ENCODE measurements around the gene KLK12. TPM values are rescaled to one million over a fixed set of nuclear protein-coding genes. Genes with fewer than 3 reads are reported as not detected.

The KLK12 gene
- total RNA-seq, 4 donors from 2014 or later: 0.40 to 1.2 (median 0.54) TPM; not detected in 1

GRCh38 chr19:51043497-51043896 is 8.7 kb upstream of the KLK12 start:
- Histone ChIP-seq H3K27ac (no peak overlapping the region), H3K9me3 (no peaks in the 10 kb centered on the region), H3K36me3 (no peaks in the 10 kb centered on the region), H3K4me1 (no peaks in the 10 kb centered on the region), H3K27me3 (peaks cover 20% of the 10 kb centered on the region), H3K4me3 (no peak overlapping the region)
- WGBS, 2 donors (ENCODE audit: low coverage in 1 of 2): 45 to 71% methylated on average over 5 to 9 of the region's 9 CpGs
- no peak for ATAC-seq
- TF ChIP-seq EP300 (IDR thresholded peaks at IDR 0.05): no peak
- TF ChIP-seq POLR2AphosphoS5 (IDR thresholded peaks at IDR 0.05): no peak
- TF ChIP-seq, protein P1, sequence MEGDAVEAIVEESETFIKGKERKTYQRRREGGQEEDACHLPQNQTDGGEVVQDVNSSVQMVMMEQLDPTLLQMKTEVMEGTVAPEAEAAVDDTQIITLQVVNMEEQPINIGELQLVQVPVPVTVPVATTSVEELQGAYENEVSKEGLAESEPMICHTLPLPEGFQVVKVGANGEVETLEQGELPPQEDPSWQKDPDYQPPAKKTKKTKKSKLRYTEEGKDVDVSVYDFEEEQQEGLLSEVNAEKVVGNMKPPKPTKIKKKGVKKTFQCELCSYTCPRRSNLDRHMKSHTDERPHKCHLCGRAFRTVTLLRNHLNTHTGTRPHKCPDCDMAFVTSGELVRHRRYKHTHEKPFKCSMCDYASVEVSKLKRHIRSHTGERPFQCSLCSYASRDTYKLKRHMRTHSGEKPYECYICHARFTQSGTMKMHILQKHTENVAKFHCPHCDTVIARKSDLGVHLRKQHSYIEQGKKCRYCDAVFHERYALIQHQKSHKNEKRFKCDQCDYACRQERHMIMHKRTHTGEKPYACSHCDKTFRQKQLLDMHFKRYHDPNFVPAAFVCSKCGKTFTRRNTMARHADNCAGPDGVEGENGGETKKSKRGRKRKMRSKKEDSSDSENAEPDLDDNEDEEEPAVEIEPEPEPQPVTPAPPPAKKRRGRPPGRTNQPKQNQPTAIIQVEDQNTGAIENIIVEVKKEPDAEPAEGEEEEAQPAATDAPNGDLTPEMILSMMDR (IDR thresholded peaks at IDR 0.05): no peak

- Histone ChIP-seq H3K27me3 (peaks cover 25% of the 10 kb centered on the region), H3K4me1 (no peaks in the 10 kb centered on the region), H3K9me3 (no peaks in the 10 kb centered on the region), H3K27ac (no peak overlapping the region), H3K4me3 (no peak overlapping the region), H3K36me3 (no peaks in the 10 kb centered on the region)
- TF ChIP-seq POLR2A (IDR thresholded peaks at IDR 0.05) (no peak), POLR2AphosphoS5 (IDR thresholded peaks at IDR 0.05) (no peak), EP300 (IDR thresholded peaks at IDR 0.05) (no peak)
- TF ChIP-seq, protein P1 (IDR thresholded peaks at IDR 0.05): no peak
- WGBS, 2 donors (ENCODE audit: low coverage in 1 of 2): 87 to 88% methylated on average over 5 to 6 of the region's 6 CpGs
- no peak for ATAC-seq
Observed at GRCh38 chr19:51040151-51040550, 5.3 kb upstream of the KLK12 start.

- no peak overlapping the region for H3K4me3 ChIP-seq
- H3K36me3 ChIP-seq: no peaks in the 10 kb centered on the region
- 36 to 42% methylated on average over 9 of the region's 9 CpGs for WGBS, 2 donors (ENCODE audit: low coverage in 1 of 2)
- H3K27me3 ChIP-seq: peaks cover 58% of the 10 kb centered on the region
- H3K9me3 ChIP-seq: no peaks in the 10 kb centered on the region
- H3K4me1 ChIP-seq: no peaks in the 10 kb centered on the region
- TF ChIP-seq EP300 (IDR thresholded peaks at IDR 0.05) (no peak), POLR2AphosphoS5 (IDR thresholded peaks at IDR 0.05) (no peak), POLR2A (IDR thresholded peaks at IDR 0.05) (no peak)
- TF ChIP-seq, protein P1 (IDR thresholded peaks at IDR 0.05): no peak
- no peak overlapping the region for H3K27ac ChIP-seq
- no peak for ATAC-seq
Observed at GRCh38 chr19:51036519-51036918, 1.7 kb upstream of the KLK12 start.

DNA sequence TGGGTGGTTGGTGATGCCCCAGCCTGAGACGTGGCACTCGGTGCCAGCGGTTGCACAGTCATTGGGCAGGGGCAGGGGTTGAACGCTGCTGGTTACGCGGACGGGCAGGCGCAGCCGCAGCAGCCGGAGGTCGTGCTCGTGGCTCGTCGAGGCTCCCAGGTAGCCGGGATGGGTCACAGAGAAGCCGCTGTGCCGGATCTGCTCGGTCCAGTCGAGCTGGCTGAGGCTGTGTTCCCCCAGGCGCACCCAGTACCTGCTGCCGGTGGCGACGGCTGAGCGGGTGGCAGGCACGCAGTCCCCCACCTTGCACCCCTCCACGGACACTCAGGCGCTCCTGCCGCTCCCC is 2.9 kb downstream of the KLK12 start:
- Histone ChIP-seq H3K36me3 (no peaks in the 10 kb centered on the region), H3K27ac (no peak overlapping the region), H3K4me3 (no peak overlapping the region), H3K27me3 (peaks cover 84% of the 10 kb centered on the region), H3K9me3 (no peaks in the 10 kb centered on the region), H3K4me1 (no peaks in the 10 kb centered on the region)
- ATAC-seq: no peak
- 86 to 88% methylated on average over 5 to 10 of the region's 28 CpGs for WGBS, 2 donors (ENCODE audit: low coverage in 1 of 2)
- no peak for TF ChIP-seq POLR2A (IDR thresholded peaks at IDR 0.05)
- no peak for TF ChIP-seq EP300 (IDR thresholded peaks at IDR 0.05)
- TF ChIP-seq, protein P1 (IDR thresholded peaks at IDR 0.05): no peak
- TF ChIP-seq POLR2AphosphoS5 (IDR thresholded peaks at IDR 0.05): no peak

DNA sequence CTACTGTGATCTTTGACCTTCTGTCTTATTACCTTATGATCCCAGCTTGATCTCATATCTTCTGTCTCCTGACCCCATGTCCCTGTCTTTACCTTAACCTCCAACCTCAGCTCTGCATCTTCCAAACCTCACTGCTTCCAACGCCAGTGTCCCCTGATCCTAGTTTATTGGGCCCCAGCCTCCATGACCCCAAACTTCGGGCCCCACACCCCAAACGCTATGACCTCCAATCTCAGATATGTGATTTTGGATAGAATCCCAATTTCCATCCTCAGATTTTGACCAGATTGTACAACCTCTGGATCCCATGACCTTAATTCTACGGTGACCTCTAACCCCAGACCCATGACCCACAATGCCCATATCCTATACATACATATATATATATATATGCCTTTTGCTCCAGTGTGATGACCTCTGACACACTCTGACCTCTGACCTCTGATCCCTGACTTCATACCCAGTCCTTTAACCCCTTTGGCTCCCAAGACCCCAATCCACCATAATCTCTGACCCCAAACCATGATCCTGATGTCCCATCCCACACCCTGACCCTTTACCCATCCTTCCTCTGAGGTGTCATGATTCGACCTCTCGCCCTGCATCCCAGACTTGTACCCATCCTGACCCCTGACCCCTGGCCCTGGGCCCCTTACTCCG is 3.5 kb downstream of the KLK12 start:
- H3K4me1 ChIP-seq: no peaks in the 10 kb centered on the region
- WGBS, 2 donors (ENCODE audit: low coverage in 1 of 2): 76 to 88% methylated on average over 4 to 7 of the region's 7 CpGs
- no peaks in the 10 kb centered on the region for H3K36me3 ChIP-seq

More for the DNA sequence above, 3.5 kb downstream of the KLK12 start:
- Histone ChIP-seq H3K27ac (no peak overlapping the region), H3K9me3 (no peaks in the 10 kb centered on the region), H3K4me3 (no peak overlapping the region), H3K27me3 (peaks cover 89% of the 10 kb centered on the region)
- TF ChIP-seq POLR2A (IDR thresholded peaks at IDR 0.05) (no peak), POLR2AphosphoS5 (IDR thresholded peaks at IDR 0.05) (no peak), EP300 (IDR thresholded peaks at IDR 0.05) (no peak)
- TF ChIP-seq, protein P1 (IDR thresholded peaks at IDR 0.05): no peak
- no peak for ATAC-seq

All from gastroesophageal sphincter (tissue), 4 donors.